ENCODE data around the gene ALOX12. TPM values are rescaled to one million over a fixed set of nuclear protein-coding genes. Genes with fewer than 3 reads are reported as not detected.
"Not testable (repeated sequence)": the region's sequence is repeated elsewhere in the genome, so short reads cannot be mapped to it uniquely, and the experiment has no call there.

The ALOX12 gene
- total RNA-seq, 4 donors from 2014 or later: not detected

DNA sequence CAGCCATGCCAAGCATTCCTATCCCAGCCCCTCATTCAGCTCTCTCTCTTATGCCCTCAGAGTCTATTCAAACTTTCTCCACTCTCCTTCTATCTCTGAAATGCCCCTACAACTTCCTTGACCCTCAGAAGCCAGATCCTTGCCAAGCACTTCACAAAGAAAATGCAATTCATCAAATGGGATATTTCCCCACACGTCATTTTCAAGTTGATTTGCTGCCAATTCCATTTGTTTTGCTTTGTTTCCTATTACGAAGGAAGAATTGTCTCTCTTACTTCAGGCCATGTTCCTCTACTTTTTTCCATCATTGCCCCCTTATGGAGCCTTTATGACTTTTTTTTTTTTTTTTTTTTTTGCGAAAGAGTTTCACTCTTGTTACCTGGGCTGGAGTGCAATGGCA, 9.2 kb upstream of the ALOX12 start:
- DNase-seq: no peak
- Histone ChIP-seq H3K4me3 (no peak overlapping the region), H3K4me1 (no peaks in the 10 kb centered on the region), H3K27ac (no peak overlapping the region), H3K27me3 (no peaks in the 10 kb centered on the region), H3K36me3 (no peaks in the 10 kb centered on the region), H3K9me3 (no peaks in the 10 kb centered on the region)
- TF ChIP-seq POLR2A (IDR thresholded peaks at IDR 0.05) (no peak), CTCF (IDR thresholded peaks at IDR 0.05) (no peak)

- no peak for DNase-seq
- Histone ChIP-seq H3K4me1 (no peaks in the 10 kb centered on the region), H3K4me3 (no peak overlapping the region), H3K27ac (no peak overlapping the region), H3K9me3 (no peaks in the 10 kb centered on the region), H3K36me3 (no peaks in the 10 kb centered on the region), H3K27me3 (no peaks in the 10 kb centered on the region)
- TF ChIP-seq POLR2A (IDR thresholded peaks at IDR 0.05): no peak
- no peak for TF ChIP-seq CTCF (IDR thresholded peaks at IDR 0.05)
Measured at GRCh38 chr17:6989779-6990178, 6.1 kb upstream of the ALOX12 start.

- DNase-seq, H3K4me3 ChIP-seq, H3K9me3 ChIP-seq, H3K27me3 ChIP-seq, H3K27ac ChIP-seq: not testable (repeated sequence)
- Histone ChIP-seq H3K36me3 (peaks cover 0 to 18% (median 0%) of the 10 kb centered on the region in 3 donors), H3K4me1 (peaks cover 0 to 11% (median 0%) of the 10 kb centered on the region in 4 donors)
Measured at GRCh38 chr17:6993613-6994056, 2.2 kb upstream of the ALOX12 start.

DNA sequence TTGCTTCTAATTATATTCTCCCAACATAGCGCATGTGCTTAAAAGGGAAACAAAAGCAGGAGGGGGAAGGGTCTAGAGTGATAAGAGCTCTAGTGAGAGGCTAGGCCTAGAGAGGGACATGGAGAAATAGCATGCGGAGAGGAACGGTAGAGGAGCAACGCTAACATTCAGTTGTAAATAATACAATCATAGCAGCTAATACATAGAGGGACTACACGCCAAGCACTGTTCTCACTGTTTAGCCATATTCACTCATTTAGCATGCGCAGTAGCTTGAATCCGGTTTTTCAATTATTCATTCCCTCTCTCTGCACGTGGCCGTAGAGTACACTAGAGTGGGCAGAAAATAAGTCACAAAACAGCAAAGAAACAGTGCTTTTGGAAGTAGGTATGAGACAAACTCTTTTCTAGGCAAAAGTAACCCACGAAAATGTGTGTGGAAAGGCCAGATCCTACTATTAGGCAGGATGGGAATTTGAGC, 1.7 kb upstream of the ALOX12 start:
- H3K9me3 ChIP-seq: no peaks in the 10 kb centered on the region
- TF ChIP-seq POLR2A (IDR thresholded peaks at IDR 0.05) (no peak), CTCF (IDR thresholded peaks at IDR 0.05) (no peak)
- peaks cover 0 to 23% (median 0%) of the 10 kb centered on the region in 3 donors for H3K36me3 ChIP-seq
- no peak overlapping the region for H3K27ac ChIP-seq
- peak in 1 of 3 donors; percentile 1 for DNase-seq
- no peak overlapping the region for H3K4me3 ChIP-seq
- H3K27me3 ChIP-seq: no peaks in the 10 kb centered on the region
- peaks cover 0 to 11% (median 0%) of the 10 kb centered on the region in 4 donors for H3K4me1 ChIP-seq

DNA sequence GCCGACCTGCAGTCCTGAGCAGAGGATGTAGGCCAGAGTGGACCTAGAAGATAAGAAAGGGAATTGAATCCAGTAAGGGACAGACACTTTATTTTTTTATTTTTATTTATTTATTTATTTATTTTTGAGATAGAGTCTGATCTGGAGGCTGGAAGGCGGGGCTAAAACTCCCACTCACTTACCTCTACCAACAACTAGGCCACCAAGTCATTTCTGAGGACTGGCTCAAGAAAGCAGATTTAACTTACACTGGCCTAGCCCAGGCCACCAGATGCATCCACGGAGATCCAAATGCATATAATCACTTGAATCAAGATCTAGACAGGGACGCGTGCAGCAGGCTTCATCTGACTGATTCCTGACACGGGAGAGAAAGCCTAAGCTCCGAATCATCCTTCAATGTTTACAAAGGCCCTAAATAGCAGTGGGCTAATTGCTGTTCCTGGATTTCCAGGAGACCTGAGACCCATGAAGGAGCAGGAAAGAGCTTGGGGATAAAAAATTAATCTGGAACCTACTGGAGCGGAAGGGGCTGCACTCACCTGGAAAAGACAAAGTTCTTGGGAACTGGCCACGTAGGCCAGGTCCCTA, 1.1 kb upstream of the ALOX12 start:
- Histone ChIP-seq H3K9me3 (no peaks in the 10 kb centered on the region), H3K36me3 (peaks cover 0 to 29% (median 0%) of the 10 kb centered on the region in 3 donors), H3K4me3 (no peak overlapping the region), H3K27me3 (no peaks in the 10 kb centered on the region), H3K4me1 (peaks cover 0 to 11% (median 0%) of the 10 kb centered on the region in 4 donors), H3K27ac (no peak overlapping the region)
- DNase-seq: no peak
- TF ChIP-seq CTCF (IDR thresholded peaks at IDR 0.05): no peak
- no peak for TF ChIP-seq POLR2A (IDR thresholded peaks at IDR 0.05)

- H3K36me3 ChIP-seq: peaks cover 0 to 44% (median 0%) of the 10 kb centered on the region in 3 donors
- H3K27me3 ChIP-seq: no peaks in the 10 kb centered on the region
- H3K4me3 ChIP-seq: peak overlapping the region in 3 of 4 donors; percentile 8 to 38 (median 29)
- H3K4me1 ChIP-seq: peaks cover 0 to 11% (median 0%) of the 10 kb centered on the region in 4 donors
- no peak for DNase-seq
- TF ChIP-seq CTCF (IDR thresholded peaks at IDR 0.05) (no peak), POLR2A (IDR thresholded peaks at IDR 0.05) (no peak)
- no peaks in the 10 kb centered on the region for H3K9me3 ChIP-seq
- no peak overlapping the region for H3K27ac ChIP-seq
Measured at GRCh38 chr17:6996256-6997011, 585 bp downstream of the ALOX12 start.
